ENCODE measurements around the gene LRRC45.
A peak's percentile ranks its signal among the peaks of the same experiment; 100 is the strongest.

Gene LRRC45

DNA sequence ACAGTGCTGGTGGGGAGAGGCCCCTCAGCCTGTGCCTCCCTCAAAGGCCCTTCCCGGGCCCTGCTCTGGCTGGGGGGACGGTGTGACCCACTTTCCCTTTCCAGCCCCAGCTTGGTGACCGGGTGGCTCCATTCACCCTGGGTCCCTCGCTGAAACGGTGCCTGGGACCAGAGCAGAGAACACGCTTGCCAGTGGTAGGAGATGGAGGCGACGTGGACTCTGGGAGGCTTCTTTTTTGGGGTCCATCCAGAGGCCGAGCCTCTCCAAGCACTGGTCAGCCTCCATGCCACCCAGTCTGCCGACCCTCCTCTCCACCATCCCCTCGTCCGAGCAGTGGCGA, 8.2 kb upstream of the LRRC45 start:
- TF ChIP-seq JUND (IDR thresholded peaks at IDR 0.05; ENCODE audit: low read depth) = no peak
- DNase-seq (ENCODE audit: low read depth in 1 of 2, low spot score in 1 of 2) = no peak
- in situ Hi-C loops (cut with HindIII; ENCODE audit: low pct_unique_long_range_greater_than_20kb, low sequenced_read_pairs) = no loop called here

DNA sequence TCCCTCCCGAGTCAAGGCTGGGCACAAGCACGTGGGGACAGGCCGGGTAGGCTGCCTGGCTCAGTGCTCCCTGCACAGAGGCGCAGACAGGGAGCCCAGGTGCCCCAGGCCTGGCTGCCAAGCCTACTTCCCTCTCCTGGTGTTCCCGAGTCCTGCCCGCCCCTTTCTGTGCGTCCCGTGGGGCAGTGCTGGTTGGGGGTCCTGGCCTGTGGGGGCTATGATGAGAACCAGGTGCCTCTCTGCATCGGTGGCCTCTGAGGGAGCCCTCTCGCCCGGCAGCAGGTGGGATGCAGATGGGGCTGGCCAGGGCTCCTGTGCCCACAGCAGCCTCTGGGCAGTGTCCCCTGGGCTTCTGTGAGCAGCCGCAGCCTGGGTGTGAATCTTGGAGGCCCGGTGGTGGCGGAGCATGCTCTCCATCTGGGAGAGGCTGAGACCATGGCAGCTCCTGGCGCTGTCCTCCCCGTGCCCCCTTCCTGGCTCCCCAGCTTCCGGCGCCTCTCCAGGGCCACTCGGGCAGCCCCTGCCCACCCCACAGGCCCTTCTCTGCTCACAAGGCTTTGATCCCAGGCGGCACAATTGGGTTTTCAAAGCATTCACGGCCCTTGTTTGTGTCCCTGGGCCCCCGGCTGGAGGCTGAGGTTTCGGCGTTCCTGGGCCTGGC, 7.7 kb upstream of the LRRC45 start:
- DNase-seq (ENCODE audit: low read depth in 1 of 2, low spot score in 1 of 2) = no peak
- no peak for TF ChIP-seq JUND (IDR thresholded peaks at IDR 0.05; ENCODE audit: low read depth)
- in situ Hi-C loops (cut with HindIII; ENCODE audit: low pct_unique_long_range_greater_than_20kb, low sequenced_read_pairs) = no loop called here

DNA sequence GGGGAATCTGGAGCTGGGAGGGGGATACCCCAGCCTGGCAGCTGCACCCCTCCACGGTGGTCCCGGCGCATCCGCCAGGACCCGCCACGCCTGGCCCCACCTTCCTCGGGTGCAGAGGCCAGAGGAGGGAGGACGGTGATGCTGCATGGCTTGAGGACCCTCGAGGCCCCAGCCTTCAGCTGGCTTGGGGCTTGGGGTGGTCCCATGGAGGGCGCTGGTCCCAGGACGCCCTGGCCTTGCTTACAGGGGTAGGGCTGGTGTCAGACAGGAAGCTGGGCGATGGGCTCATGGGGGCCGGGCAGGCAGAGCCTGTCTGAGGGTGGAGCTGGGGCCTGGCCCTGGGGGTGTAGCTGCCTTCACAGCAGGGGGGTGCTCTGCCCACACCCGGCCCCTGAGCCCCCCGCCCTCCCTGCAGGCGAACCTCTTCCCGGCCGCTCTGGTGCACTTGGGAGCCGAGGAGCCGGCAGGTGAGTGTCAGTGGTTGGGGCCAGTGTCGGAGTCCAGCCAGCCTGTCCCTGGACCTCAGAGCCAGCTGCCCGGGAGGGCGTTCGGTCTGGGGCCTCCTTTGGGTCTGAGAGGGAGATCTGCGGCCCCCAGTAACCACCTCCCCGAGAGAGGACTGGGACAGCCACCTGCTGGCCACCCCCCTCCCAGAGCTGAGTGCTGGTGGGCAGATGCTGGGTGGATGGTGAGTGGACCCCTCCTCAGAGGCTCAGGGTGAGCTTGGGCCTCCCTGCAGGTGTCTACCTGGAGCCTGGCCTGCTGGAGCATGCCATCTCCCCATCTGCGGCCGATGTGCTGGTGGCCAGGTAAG, 6.8 kb upstream of the LRRC45 start:
- TF ChIP-seq JUND (IDR thresholded peaks at IDR 0.05; ENCODE audit: low read depth) = no peak
- DNase-seq (ENCODE audit: low read depth in 1 of 2, low spot score in 1 of 2) = no peak
- in situ Hi-C loops (cut with HindIII; ENCODE audit: low pct_unique_long_range_greater_than_20kb, low sequenced_read_pairs) = no loop called here

DNA sequence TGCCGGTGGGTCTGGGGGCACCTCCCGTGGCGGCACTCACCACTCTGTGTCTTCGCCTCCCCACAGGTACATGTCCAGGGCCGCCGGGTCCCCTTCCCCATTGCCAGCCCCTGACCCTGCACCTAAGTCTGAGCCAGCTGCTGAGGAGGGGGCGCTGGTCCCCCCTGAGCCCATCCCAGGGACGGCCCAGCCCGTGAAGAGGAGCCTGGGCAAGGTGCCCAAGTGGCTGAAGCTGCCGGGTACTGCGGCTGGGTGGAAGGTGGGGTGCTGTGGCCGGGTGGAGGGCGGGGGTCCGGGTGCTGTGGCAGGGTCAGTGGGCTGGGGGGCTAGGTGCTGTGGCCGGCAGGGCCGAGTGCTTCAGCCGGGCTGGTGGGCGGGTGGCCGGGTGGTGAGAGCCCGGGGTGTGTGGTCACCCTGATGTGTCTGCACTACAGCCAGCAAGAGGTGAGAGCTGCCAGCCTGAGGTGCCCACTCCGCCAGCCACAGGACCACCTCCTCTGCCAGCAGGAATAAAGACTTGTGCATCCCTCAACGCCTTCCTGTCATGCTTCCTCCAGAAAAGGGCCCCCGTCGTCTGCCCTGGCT, 6.1 kb upstream of the LRRC45 start:
- DNase-seq (ENCODE audit: low read depth in 1 of 2, low spot score in 1 of 2) = no peak
- in situ Hi-C loops (cut with HindIII; ENCODE audit: low pct_unique_long_range_greater_than_20kb, low sequenced_read_pairs) = no loop called here
- TF ChIP-seq JUND (IDR thresholded peaks at IDR 0.05; ENCODE audit: low read depth) = no peak

DNA sequence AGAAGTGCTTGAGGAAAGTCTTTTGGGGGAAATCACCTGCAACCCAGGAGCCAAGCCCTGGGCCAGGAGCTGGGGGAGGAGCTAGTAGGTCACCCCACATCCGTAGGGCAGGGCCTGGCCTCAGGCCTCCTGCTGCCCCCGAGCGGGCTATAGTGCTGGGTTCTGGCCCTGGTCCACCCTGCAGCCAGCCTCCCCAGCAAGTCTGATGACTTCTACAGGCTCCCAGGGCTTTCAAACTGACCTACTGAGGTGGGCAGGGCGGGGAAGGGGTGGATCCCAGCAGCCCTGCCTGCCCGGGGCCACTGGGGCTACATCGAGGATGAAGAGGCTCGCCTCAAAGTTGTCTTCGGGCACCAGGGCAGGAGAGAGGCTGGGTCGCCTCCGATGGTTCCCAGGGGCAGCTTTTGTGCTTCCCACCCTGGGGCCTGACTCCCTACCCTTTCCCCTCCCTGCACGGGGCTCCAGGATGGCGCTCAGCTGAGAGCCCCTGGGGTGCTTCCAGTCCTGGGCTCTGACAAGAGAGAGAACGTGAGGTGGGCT, 5.4 kb upstream of the LRRC45 start:
- no peak for DNase-seq (ENCODE audit: low read depth in 1 of 2, low spot score in 1 of 2)
- no peak for TF ChIP-seq JUND (IDR thresholded peaks at IDR 0.05; ENCODE audit: low read depth)
- in situ Hi-C loops (cut with HindIII; ENCODE audit: low pct_unique_long_range_greater_than_20kb, low sequenced_read_pairs) = no loop called here

DNA sequence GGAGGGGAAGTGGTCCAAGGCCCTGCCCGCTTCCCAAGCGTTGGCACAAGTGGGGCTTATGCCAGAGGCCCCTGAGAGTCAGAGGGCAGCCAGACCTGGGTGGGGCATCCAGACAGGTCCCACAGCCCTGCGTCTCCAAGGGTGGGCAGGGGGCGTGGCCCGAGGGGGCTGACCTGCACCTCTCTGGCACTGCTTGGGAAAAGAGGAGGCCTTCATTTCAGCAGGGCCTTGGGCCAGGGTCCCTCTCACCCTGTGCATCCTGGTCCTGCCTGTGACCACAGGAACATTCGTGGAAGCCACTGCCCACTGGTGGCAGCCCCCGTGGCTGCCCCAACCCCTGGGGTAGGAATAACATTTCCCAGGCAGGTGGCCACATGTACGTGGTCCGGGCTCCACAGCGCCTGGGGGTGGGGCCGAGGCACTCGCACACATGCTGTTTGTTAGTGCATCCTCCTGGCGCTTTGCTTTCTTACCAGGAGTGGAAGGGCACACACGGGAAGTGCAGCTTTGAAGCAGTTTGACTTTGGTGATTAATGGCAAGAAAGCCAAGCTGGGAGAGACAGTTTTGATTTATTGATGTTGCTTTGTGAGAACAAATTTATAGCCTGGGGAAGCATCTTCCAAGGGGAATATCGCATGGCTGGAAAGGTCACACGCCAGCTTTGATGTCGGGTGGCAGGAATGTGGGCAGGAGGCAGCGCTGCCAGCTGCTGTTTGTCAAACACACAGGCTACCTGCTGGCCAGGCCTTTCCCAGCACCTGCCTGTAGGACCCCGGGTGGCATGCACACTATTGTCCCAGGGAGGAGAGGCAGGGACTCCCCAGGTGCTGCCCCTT, 4.7 kb upstream of the LRRC45 start:
- in situ Hi-C loops (cut with HindIII; ENCODE audit: low pct_unique_long_range_greater_than_20kb, low sequenced_read_pairs) = no loop called here
- DNase-seq (ENCODE audit: low read depth in 1 of 2, low spot score in 1 of 2) = no peak
- TF ChIP-seq JUND (IDR thresholded peaks at IDR 0.05; ENCODE audit: low read depth) = no peak

DNA sequence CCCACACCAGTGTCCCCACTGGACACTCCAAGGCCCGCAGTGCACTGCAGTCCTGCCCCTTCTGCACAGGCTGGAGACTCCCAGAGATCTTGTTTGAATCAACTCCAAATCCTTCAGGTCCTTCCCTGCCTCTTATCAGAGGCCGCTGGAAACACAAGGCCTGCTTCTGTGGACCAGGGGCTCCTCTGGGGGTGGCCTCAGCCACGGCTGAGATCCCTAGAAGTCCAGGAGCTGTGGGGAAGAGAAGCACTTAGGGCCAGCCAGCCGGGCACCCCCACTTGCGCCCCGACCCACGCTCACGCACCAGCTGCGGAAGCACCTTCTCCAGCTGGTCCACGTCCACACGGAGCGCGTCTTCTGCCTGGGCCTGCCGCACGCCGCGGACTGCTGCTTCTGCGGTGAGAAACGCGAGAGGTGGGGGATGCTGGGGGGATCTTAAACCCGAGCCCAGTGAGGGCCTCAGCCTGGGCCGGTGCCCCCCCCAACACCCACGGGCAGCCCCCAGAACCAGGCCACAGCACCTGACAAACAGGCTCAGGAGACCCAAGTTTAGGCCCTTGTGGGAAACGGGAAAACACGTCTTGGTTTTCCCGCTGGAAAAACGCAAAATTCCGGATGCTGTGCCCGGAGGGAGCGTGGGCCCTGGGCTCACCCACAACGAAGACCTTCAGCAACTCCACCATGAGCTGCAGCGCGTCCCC, 4.0 kb upstream of the LRRC45 start:
- DNase-seq (ENCODE audit: low read depth in 1 of 2, low spot score in 1 of 2) = no peak
- TF ChIP-seq JUND (IDR thresholded peaks at IDR 0.05; ENCODE audit: low read depth) = no peak
- in situ Hi-C loops (cut with HindIII; ENCODE audit: low pct_unique_long_range_greater_than_20kb, low sequenced_read_pairs) = no loop called here

DNA sequence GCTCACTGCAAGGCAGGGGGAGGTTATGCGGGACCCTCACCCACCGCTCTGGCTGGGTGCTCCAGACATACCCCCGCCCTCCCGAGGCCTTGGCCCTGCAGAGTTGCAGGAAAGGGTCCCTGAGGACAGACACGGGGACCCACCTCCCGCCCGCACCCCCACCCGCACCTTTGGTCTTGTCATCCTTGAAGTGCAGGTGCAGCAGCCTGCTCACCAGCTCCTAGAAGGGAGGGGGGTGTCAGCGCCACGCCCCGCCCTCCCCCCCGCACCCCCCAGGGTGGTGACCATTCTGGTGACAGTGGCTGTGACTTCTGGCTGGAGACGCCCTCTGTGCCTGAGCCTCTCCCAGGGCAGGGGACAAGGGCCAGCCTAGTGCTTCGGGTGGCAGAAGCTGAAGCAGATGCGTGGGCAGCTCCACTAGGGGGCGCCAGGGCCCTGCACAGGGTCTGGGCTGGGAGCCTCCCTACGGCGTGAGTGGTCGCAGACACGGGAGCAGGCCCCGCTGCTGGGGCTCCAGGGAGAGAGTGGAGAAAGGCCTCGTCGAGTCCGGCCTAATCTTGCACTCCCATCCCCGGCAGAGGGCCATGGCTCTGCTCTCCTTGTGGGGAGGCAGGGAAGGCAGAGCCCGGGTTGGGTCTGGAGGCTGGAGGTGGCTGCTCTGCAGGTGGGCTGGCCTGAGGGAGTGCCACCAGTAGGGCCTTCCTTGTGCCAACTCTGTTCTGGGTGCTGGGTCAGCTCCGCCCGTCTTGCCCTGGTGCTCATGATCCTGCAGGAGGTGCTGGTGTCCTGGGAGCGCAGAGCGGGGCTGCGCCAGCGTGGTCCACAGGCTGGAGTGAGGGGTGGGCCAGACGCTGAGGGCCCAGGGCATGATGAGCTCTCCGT, 3.2 kb upstream of the LRRC45 start:
- no peak for TF ChIP-seq JUND (IDR thresholded peaks at IDR 0.05; ENCODE audit: low read depth)
- peak; percentile 60 to 74 for DNase-seq (ENCODE audit: low read depth in 1 of 2, low spot score in 1 of 2)
- in situ Hi-C loops (cut with HindIII; ENCODE audit: low pct_unique_long_range_greater_than_20kb, low sequenced_read_pairs) = no loop called here

DNA sequence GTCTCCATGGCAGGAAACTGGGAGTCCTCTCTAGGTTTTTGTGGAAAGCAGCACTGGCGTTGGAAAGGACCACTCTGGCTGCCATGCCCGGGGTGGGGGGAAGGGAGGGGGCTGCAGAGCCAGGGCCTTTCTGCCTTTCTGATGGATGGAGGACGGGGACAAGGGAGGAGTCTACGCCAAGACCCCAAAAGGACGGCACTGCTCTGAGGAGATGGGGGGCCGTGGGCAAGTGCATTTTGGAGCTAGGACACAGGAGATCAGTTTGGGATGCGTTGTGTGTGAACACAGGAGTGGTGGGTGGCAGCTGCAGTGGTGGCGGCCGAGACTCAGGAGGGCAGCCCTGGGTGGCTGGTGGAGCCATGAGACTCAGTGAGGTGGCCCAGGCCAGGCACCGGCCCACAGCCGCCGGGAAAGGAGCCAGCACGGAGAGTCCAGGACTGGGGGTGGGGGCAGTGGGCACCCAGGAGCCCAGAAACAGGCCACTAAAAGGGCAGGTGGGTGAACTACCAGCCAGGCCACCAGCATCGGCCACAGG, 2.5 kb upstream of the LRRC45 start:
- no peak for DNase-seq (ENCODE audit: low read depth in 1 of 2, low spot score in 1 of 2)
- no peak for TF ChIP-seq JUND (IDR thresholded peaks at IDR 0.05; ENCODE audit: low read depth)
- in situ Hi-C loops (cut with HindIII; ENCODE audit: low pct_unique_long_range_greater_than_20kb, low sequenced_read_pairs) = no loop called here

DNA sequence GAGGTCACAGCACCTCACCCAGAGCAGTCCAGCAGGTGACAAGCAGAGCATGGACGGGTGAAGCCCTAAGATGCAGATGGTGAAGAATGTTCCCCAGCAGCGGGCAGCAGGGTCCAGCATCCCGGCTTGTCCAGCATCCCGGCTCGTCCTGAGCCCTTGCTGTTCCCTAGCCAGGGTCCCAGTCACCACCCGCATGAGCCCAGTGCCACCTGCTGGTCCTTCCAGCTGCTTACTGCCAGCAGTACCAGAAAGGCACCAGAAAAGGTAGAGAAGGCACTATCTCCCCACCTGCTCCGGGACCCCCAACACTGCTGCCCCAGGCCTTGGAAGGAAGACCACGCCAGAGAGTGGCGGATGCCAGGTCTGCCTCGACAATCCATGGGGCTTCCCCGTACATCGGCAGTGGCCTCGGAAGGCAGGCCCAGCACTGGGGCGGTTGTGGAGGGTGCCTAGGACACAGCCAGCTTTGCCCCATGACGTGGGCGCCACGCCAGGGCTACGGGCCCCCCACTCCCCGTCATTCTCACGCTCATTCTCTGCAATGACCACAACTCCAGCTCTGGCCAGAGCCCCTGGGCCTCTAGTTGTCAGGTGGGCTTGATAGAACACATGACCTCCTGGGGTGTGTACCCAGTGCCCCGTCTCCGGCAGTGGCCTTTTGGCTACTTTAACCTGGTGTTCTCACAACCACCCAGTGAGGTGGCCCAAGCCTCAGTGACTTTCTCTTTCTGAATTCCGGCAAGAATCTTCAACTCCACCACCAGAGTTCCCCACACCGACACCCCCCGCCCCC, 1.8 kb upstream of the LRRC45 start:
- DNase-seq (ENCODE audit: low read depth in 1 of 2, low spot score in 1 of 2) = peak; percentile 88
- in situ Hi-C loops (cut with HindIII; ENCODE audit: low pct_unique_long_range_greater_than_20kb, low sequenced_read_pairs) = no loop called here
- no peak for TF ChIP-seq JUND (IDR thresholded peaks at IDR 0.05; ENCODE audit: low read depth)

Measured in T47D (cell line).